IMR-90 (cell line): ENCODE measurements around the gene TYRO3. TPM values are rescaled to one million over a fixed set of nuclear protein-coding genes. Genes with fewer than 3 reads are reported as not detected.

Experiments used
- ATAC-seq: fragments of 200-7000 bp; cut with Tn5 transposase; 2 replicates; pipeline ENCODE4 v1.9.1; 2020; ENCODE audit warnings: low read depth, mild to moderate bottlenecking, moderate library complexity
- BruUV-seq: library from RNA; stranded (reverse); fragments of 400-500 nt; replicated peaks from 2 replicates; lab custom pipeline; 2021; lab: Mats Ljungman, UMichigan
- CTCF ChIA-PET: fragments of 300-600 bp; formaldehyde crosslinking; extraction: SDS; loops from one replicate; lab custom pipeline; 2021; ENCODE audit warnings: antibody characterized with exemption; lab: Yijun Ruan, JAX
- POLR2A ChIA-PET: fragments of 300-600 bp; sonication (Branson Sonifier 250); formaldehyde crosslinking; loops from one replicate; lab custom pipeline; 2022; ENCODE audit warnings: antibody characterized with exemption; ENCODE audit not compliant: unreplicated experiment; lab: Charles Lee
- DNase-seq: peaks from one replicate; pipeline ENCODE4 v3.0.0; 2013
- H2AFZ ChIP-seq: replicated peaks from 2 replicates; pipeline ENCODE3; 2013; ENCODE audit warnings: low read length, mild to moderate bottlenecking; ENCODE audit not compliant: poor library complexity
- H2AK5ac ChIP-seq: 2 replicates; pipeline ENCODE4 v1.6.1; 2013; ENCODE audit warnings: low read depth, low read length, inconsistent platforms
- H2AK9ac ChIP-seq: replicated peaks from 2 replicates; pipeline ENCODE3; 2013; ENCODE audit warnings: mild to moderate bottlenecking, low read depth, low read length, moderate library complexity; ENCODE audit not compliant: poor library complexity
- H2BK120ac ChIP-seq: 2 replicates; pipeline ENCODE4 v1.6.1; 2013; ENCODE audit warnings: low read depth, low read length, inconsistent platforms
- H2BK15ac ChIP-seq: 3 replicates; pipeline ENCODE4 v1.6.1; 2013; ENCODE audit warnings: low read depth, low read length, inconsistent platforms
- H2BK20ac ChIP-seq: 2 replicates; pipeline ENCODE4 v1.6.1; 2013; ENCODE audit warnings: low read depth, mild to moderate bottlenecking, inconsistent platforms, low read length, moderate library complexity
- H2BK5ac ChIP-seq: 2 replicates; pipeline ENCODE4 v1.6.1; 2013; ENCODE audit warnings: mild to moderate bottlenecking, low read depth, low read length, inconsistent platforms; ENCODE audit not compliant: poor library complexity, severe bottlenecking
- H3K14ac ChIP-seq: replicated peaks from 2 replicates; pipeline ENCODE4 v1.6.1; 2013; ENCODE audit warnings: low read depth, low read length, inconsistent platforms
- H3K18ac ChIP-seq: 2 replicates; pipeline ENCODE4 v1.6.1; 2013; ENCODE audit warnings: low read depth, low read length, control low read depth
- H3K23ac ChIP-seq: 2 replicates; pipeline ENCODE4 v1.6.1; 2013; ENCODE audit warnings: low read depth, low read length, inconsistent platforms
- H3K27ac ChIP-seq: 2 replicates; pipeline ENCODE4 v1.5.1; 2013; ENCODE audit warnings: mild to moderate bottlenecking, control low read depth, low read length; ENCODE audit not compliant: insufficient read depth
- H3K27me3 ChIP-seq: 2 replicates; pipeline ENCODE4 v1.6.1; 2013; ENCODE audit warnings: low read length; ENCODE audit not compliant: control insufficient read depth, insufficient read depth
- H3K36me3 ChIP-seq: 2 replicates; pipeline ENCODE4 v1.6.1; 2013; ENCODE audit warnings: low read length, mixed read lengths; ENCODE audit not compliant: control insufficient read depth, insufficient read depth
- H3K4ac ChIP-seq: 2 replicates; pipeline ENCODE4 v1.6.1; 2013; ENCODE audit warnings: low read depth, low read length, inconsistent platforms
- H3K4me1 ChIP-seq: 2 replicates; pipeline ENCODE4 v1.6.1; 2013; ENCODE audit warnings: low read length, mixed read lengths; ENCODE audit not compliant: control insufficient read depth, insufficient read depth
- H3K4me2 ChIP-seq: 2 replicates; pipeline ENCODE4 v1.6.1; 2013; ENCODE audit warnings: low read depth, mild to moderate bottlenecking, control low read depth, low read length, moderate library complexity
- H3K4me3 ChIP-seq: 2 replicates; pipeline ENCODE4 v1.5.1; 2013; ENCODE audit warnings: low read depth, mild to moderate bottlenecking, control low read depth, low read length, moderate library complexity; ENCODE audit not compliant: insufficient read depth
- H3K56ac ChIP-seq: 2 replicates; pipeline ENCODE4 v1.6.1; 2013; ENCODE audit warnings: low read length, inconsistent platforms; ENCODE audit not compliant: insufficient read depth; ENCODE audit errors: extremely low read depth
- H3K79me1 ChIP-seq, 2 experiments: 2 replicates each; pipeline ENCODE4 v1.6.1; 2013; ENCODE audit warnings: low read length in 2 of 2, inconsistent platforms in 1 of 2, low read depth in 1 of 2
- H3K9ac ChIP-seq: 2 replicates; pipeline ENCODE4 v1.6.1; 2013; ENCODE audit warnings: low read depth, low read length, control low read depth
- H3K9me1 ChIP-seq: 2 replicates; pipeline ENCODE4 v1.6.1; 2013; ENCODE audit warnings: low read length, inconsistent platforms; ENCODE audit not compliant: insufficient read depth
- H3K9me3 ChIP-seq: 2 replicates; pipeline ENCODE4 v1.6.1; 2013; ENCODE audit warnings: low read length; ENCODE audit not compliant: control insufficient read depth, insufficient read depth
- H4K20me1 ChIP-seq: 2 replicates; pipeline ENCODE4 v1.6.1; 2013; ENCODE audit warnings: low read length, inconsistent platforms; ENCODE audit not compliant: insufficient read depth
- H4K5ac ChIP-seq: 2 replicates; pipeline ENCODE4 v1.6.1; 2013; ENCODE audit warnings: mild to moderate bottlenecking, low read depth, low read length, control low read depth
- H4K8ac ChIP-seq, 2 experiments: 2 replicates each; pipeline ENCODE4 v1.6.1; 2013; ENCODE audit warnings: low read depth in 2 of 2, low read length in 2 of 2, control low read depth in 1 of 2, inconsistent platforms in 1 of 2
- H4K91ac ChIP-seq: 2 replicates; pipeline ENCODE4 v1.6.1; 2013; ENCODE audit warnings: low read depth, low read length, inconsistent platforms; ENCODE audit not compliant: insufficient read depth
- CEBPB ChIP-seq: IDR thresholded peaks from 2 replicates; pipeline ENCODE4 v1.6.1; 2012; ENCODE audit warnings: low read depth, low read length, improper control_type of control experiment
- CHD1 ChIP-seq: IDR thresholded peaks from 2 replicates; pipeline ENCODE4 v1.6.1; 2012; ENCODE audit warnings: low read depth, low read length, improper control_type of control experiment
- CTCF ChIP-seq: conservative IDR thresholded peaks from 2 replicates; pipeline ENCODE4 v1.5.1; 2012; ENCODE audit warnings: mild to moderate bottlenecking, low read depth, low read length, improper control_type of control experiment
- ELK1 ChIP-seq: fragments of 150-350 bp; IDR thresholded peaks from 2 replicates; pipeline ENCODE4 v1.6.1; 2016; ENCODE audit warnings: low read depth, mild to moderate bottlenecking, low read length, moderate library complexity, borderline replicate concordance
- FOS ChIP-seq: fragments of 150-350 bp; IDR thresholded peaks from 2 replicates; pipeline ENCODE4 v1.6.1; 2016; ENCODE audit warnings: low read depth, low read length
- MAFK ChIP-seq: IDR thresholded peaks from 2 replicates; pipeline ENCODE4 v1.6.1; 2012; ENCODE audit warnings: low read depth, low read length, improper control_type of control experiment
- MAZ ChIP-seq: IDR thresholded peaks from 2 replicates; pipeline ENCODE4 v1.6.1; 2012; ENCODE audit warnings: low read depth, mild to moderate bottlenecking, low read length, improper control_type of control experiment, moderate library complexity, borderline replicate concordance
- MXI1 ChIP-seq: IDR thresholded peaks from 2 replicates; pipeline ENCODE4 v1.6.1; 2012; ENCODE audit warnings: low read depth, mild to moderate bottlenecking, low read length, moderate library complexity, borderline replicate concordance
- NFE2L2 ChIP-seq: fragments of 150-350 bp; IDR thresholded peaks from 2 replicates; pipeline ENCODE4 v1.6.1; 2016; ENCODE audit warnings: low read depth, mild to moderate bottlenecking, low read length
- POLR2A ChIP-seq: IDR thresholded peaks from 2 replicates; pipeline ENCODE4 v1.6.1; 2012; ENCODE audit warnings: mild to moderate bottlenecking, low read depth, low read length
- RAD21 ChIP-seq: IDR thresholded peaks from 2 replicates; pipeline ENCODE4 v1.6.1; 2012; ENCODE audit warnings: low read length, improper control_type of control experiment
- RCOR1 ChIP-seq: IDR thresholded peaks from 2 replicates; pipeline ENCODE4 v1.6.1; 2012; ENCODE audit warnings: mild to moderate bottlenecking, low read length, improper control_type of control experiment; ENCODE audit not compliant: insufficient replicate concordance
- RFX5 ChIP-seq: IDR thresholded peaks from 2 replicates; pipeline ENCODE4 v1.8.0; 2012; ENCODE audit warnings: low read depth, mild to moderate bottlenecking, low read length, moderate library complexity
- USF2 ChIP-seq: fragments of 150-350 bp; IDR thresholded peaks from 2 replicates; pipeline ENCODE4 v1.6.1; 2017; ENCODE audit warnings: mild to moderate bottlenecking, antibody characterized with exemption, low read length, low read depth
- WGBS, 2 experiments: methylation state at CpG; one replicate each; pipeline versions ENCODE4 v1.1.5 to v1.1.7; 2013; ENCODE audit warnings: missing lambda C conversion rate in 2 of 2; ENCODE audit not compliant: insufficient read length in 1 of 2; ENCODE audit errors: extremely low coverage in 2 of 2; 5-methylcytosine and 5-hydroxymethylcytosine counted together
- dilution Hi-C: fragments of 300-500 bp; cut with HindIII; formaldehyde crosslinking; loops from one replicate; pipeline ENCODE4 v1.14.3; 2018; ENCODE audit warnings: low sequenced_read_pairs; ENCODE audit not compliant: unreplicated experiment
- in situ Hi-C: fragments of 300-500 bp; cut with MboI; formaldehyde crosslinking; loops from 3 replicates; pipeline ENCODE4 v1.14.3; 2019; ENCODE audit warnings: low sequenced_read_pairs, inconsistent platforms, mixed read lengths
- intact Hi-C: fragments of 100-400 bp; cut with micrococcal nuclease; formaldehyde crosslinking; loops from 2 replicates; pipeline ENCODE4 v1.10.0; 2022
- polyA plus RNA-seq, 3 experiments: library from polyadenylated mRNA; depleted of rRNA; stranded (reverse); fragments of >200 nt; gene quantifications; 2 replicates each; pipeline ENCODE4 v1.2.3, GENCODE V29; 2012; ENCODE audit warnings: low replicate concordance in 1 of 3
- total RNA-seq: library from RNA; depleted of rRNA; stranded (reverse); fragments of >200 nt; gene quantifications from 2 replicates; pipeline ENCODE4 v1.2.3, GENCODE V29; 2012

The TYRO3 gene
- total and polyA plus RNA-seq, 2 of the 4 experiments (the other 2 are of a cell fraction) = 11.5 to 18.4 TPM

- Histone ChIP-seq H3K4ac (peak overlapping the region; percentile 69), H3K4me3 (no peak overlapping the region), H3K4me1 (no peaks in the 10 kb centered on the region; the same call in none of the 2 replicates), H3K27ac (no peak overlapping the region), H2BK15ac (no peak overlapping the region), H3K9me1 (peaks cover 3% of the 10 kb centered on the region; the same call in 1 of the 2 replicates), H2AK5ac (peak overlapping the region; percentile 90), H3K23ac (no peak overlapping the region), H2AK9ac (peak overlapping the region; percentile 24), H4K8ac (peak overlapping the region; percentile 44 to 55; a peak in 3 of 4 replicates), H3K56ac (no peak overlapping the region), H3K9ac (no peak overlapping the region), H4K20me1 (peaks cover 3% of the 10 kb centered on the region; the same call in 1 of the 2 replicates), H2BK5ac (no peak overlapping the region), H2BK120ac (no peak overlapping the region), H3K4me2 (no peak overlapping the region), H3K27me3 (no peaks in the 10 kb centered on the region), H3K18ac (no peak overlapping the region), H3K79me1 (peaks cover 13 to 34% of the 10 kb centered on the region in 2 experiments; a peak in 3 of 4 replicates), H2AFZ (peak overlapping the region; percentile 85), H3K14ac (no peak overlapping the region), H3K9me3 (no peaks in the 10 kb centered on the region), H3K36me3 (no peaks in the 10 kb centered on the region), H4K5ac (peak overlapping the region; percentile 37; the same call in 1 of the 2 replicates), H2BK20ac (no peak overlapping the region; the same call in 1 of the 2 replicates), H4K91ac (no peak overlapping the region)
- 100% methylated on average over 7 of the region's 15 CpGs; no CpG with 5 or more reads in 1 of the 2 experiments for WGBS, 2 experiments
- intact Hi-C loops = loop anchor here (5.0 kb wide), 1 partner anchor 77 kb away; no protein-coding TSS in a partner anchor
- ChIA-PET CTCF (interaction anchor here (0.8 to 1.4 kb wide), 2 partner anchors 13 to 229 kb away, joined by 3 to 4 read pairs; partner anchors contain the start of gene MAPKBP1), POLR2A (no interaction called here)
- in situ Hi-C loops = no loop called here
- TF ChIP-seq RFX5 = no peak
- TF ChIP-seq ELK1 = no peak
- TF ChIP-seq FOS = no peak
- TF ChIP-seq MAFK = no peak
- no peak for TF ChIP-seq POLR2A
- TF ChIP-seq CEBPB = no peak
- TF ChIP-seq MAZ = no peak
- TF ChIP-seq CTCF = no peak
- TF ChIP-seq NFE2L2 = no peak
- no peak for TF ChIP-seq USF2
- no peak for TF ChIP-seq MXI1
- TF ChIP-seq RAD21 = no peak
- TF ChIP-seq RCOR1 = no peak
- TF ChIP-seq CHD1 = no peak
- dilution Hi-C loops = no loop called here
- ATAC-seq = no peak
- no peak for DNase-seq
- BruUV-seq = no TSS peak
Observed at GRCh38 chr15:41544650-41545015, 14.4 kb upstream of the TYRO3 start.
